ENCODE measurements around the gene SLC5A4. TPM values are rescaled to one million over a fixed set of nuclear protein-coding genes. Genes with fewer than 3 reads are reported as not detected.
A peak's percentile ranks its signal among the peaks of the same experiment; 100 is the strongest.
"Not testable (repeated sequence)": the region's sequence is repeated elsewhere in the genome, so short reads cannot be mapped to it uniquely, and the experiment has no call there.

Gene SLC5A4
- total RNA-seq, result not detected

GRCh38 chr22:32255217-32255616 lies at the start of gene SLC5A4:
TSS of gene SLC5A4 (minus strand) at chr22:32255347. CDS start at chr22:32255329, 18 bp downstream.
- Mint-ChIP-seq H3K4me1 (peaks cover 6% of the 10 kb centered on the region), H3K27me3 (peaks cover 46% of the 10 kb centered on the region), H3K36me3 (ENCODE audit: low read depth) (no peaks in the 10 kb centered on the region), H3K27ac (no peak within 1 kb of the TSS), H3K4me3 (no peak within 1 kb of the TSS), H3K9me3 (no peaks in the 10 kb centered on the region)
- no peak for DNase-seq
- ChIA-PET CTCF (no interaction called here), POLR2A (no interaction called here)

- H3K27me3 Mint-ChIP-seq, result peaks cover 20% of the 10 kb centered on the region
- H3K4me3 Mint-ChIP-seq; H3K27ac Mint-ChIP-seq; H3K9me3 Mint-ChIP-seq; CTCF ChIA-PET; POLR2A ChIA-PET; DNase-seq; H3K36me3 Mint-ChIP-seq (ENCODE audit: low read depth); H3K4me1 Mint-ChIP-seq: not testable (repeated sequence)
Observed at GRCh38 chr22:32293921-32294320, 38.8 kb upstream of the SLC5A4 start.

- no peak overlapping the region for H3K27ac Mint-ChIP-seq
- no peaks in the 10 kb centered on the region for H3K36me3 Mint-ChIP-seq (ENCODE audit: low read depth)
- no peak for DNase-seq
Observed at GRCh38 chr22:32286290-32286840, 31.2 kb upstream of the SLC5A4 start.

GRCh38 chr22:32281072-32281471 lies 25.9 kb upstream of the SLC5A4 start:
- Mint-ChIP-seq H3K4me3 (no peak overlapping the region), H3K36me3 (ENCODE audit: low read depth) (no peaks in the 10 kb centered on the region), H3K4me1 (no peaks in the 10 kb centered on the region), H3K27ac (no peak overlapping the region), H3K9me3 (no peaks in the 10 kb centered on the region), H3K27me3 (peaks cover 10% of the 10 kb centered on the region)
- POLR2A ChIA-PET, result no interaction called here
- CTCF ChIA-PET, result no interaction called here
- no peak for DNase-seq

More at GRCh38 chr22:32286290-32286840, 31.2 kb upstream of the SLC5A4 start:
- ChIA-PET POLR2A (no interaction called here), CTCF (no interaction called here)
- no peaks in the 10 kb centered on the region for H3K9me3 Mint-ChIP-seq
- H3K4me1 Mint-ChIP-seq, result no peaks in the 10 kb centered on the region
- H3K27me3 Mint-ChIP-seq, result peaks cover 24% of the 10 kb centered on the region
- no peak overlapping the region for H3K4me3 Mint-ChIP-seq

GRCh38 chr22:32275353-32275752 lies 20.2 kb upstream of the SLC5A4 start:
- H3K27ac Mint-ChIP-seq; H3K27me3 Mint-ChIP-seq; H3K36me3 Mint-ChIP-seq (ENCODE audit: low read depth); POLR2A ChIA-PET; H3K9me3 Mint-ChIP-seq; CTCF ChIA-PET; H3K4me3 Mint-ChIP-seq; H3K4me1 Mint-ChIP-seq; DNase-seq: not testable (repeated sequence)

- CTCF ChIA-PET, result no interaction called here
- Mint-ChIP-seq H3K27me3 (no peaks in the 10 kb centered on the region), H3K9me3 (no peaks in the 10 kb centered on the region), H3K4me3 (no peak overlapping the region), H3K4me1 (peaks cover 2% of the 10 kb centered on the region), H3K36me3 (ENCODE audit: low read depth) (no peaks in the 10 kb centered on the region), H3K27ac (no peak overlapping the region)
- POLR2A ChIA-PET, result no interaction called here
- DNase-seq, result no peak
Observed at GRCh38 chr22:32271389-32271788, 16.2 kb upstream of the SLC5A4 start.

- Mint-ChIP-seq H3K27me3 (no peaks in the 10 kb centered on the region), H3K36me3 (ENCODE audit: low read depth) (no peaks in the 10 kb centered on the region), H3K9me3 (no peaks in the 10 kb centered on the region), H3K27ac (no peak overlapping the region), H3K4me1 (peaks cover 6% of the 10 kb centered on the region), H3K4me3 (no peak overlapping the region)
- POLR2A ChIA-PET, result no interaction called here
- CTCF ChIA-PET, result no interaction called here
- DNase-seq, result no peak
Observed at GRCh38 chr22:32270641-32271369, 15.7 kb upstream of the SLC5A4 start.

GRCh38 chr22:32269316-32269715 lies 14.2 kb upstream of the SLC5A4 start:
- H3K27me3 Mint-ChIP-seq, result no peaks in the 10 kb centered on the region
- no peak overlapping the region for H3K4me3 Mint-ChIP-seq
- no peaks in the 10 kb centered on the region for H3K36me3 Mint-ChIP-seq (ENCODE audit: low read depth)
- POLR2A ChIA-PET, result no interaction called here
- DNase-seq, result no peak
- H3K27ac Mint-ChIP-seq, result no peak overlapping the region
- H3K9me3 Mint-ChIP-seq, result no peaks in the 10 kb centered on the region
- CTCF ChIA-PET, result no interaction called here
- peaks cover 6% of the 10 kb centered on the region for H3K4me1 Mint-ChIP-seq

GRCh38 chr22:32267011-32267410 lies 11.9 kb upstream of the SLC5A4 start:
- H3K27ac Mint-ChIP-seq, result no peak overlapping the region
- H3K9me3 Mint-ChIP-seq, result no peaks in the 10 kb centered on the region
- H3K4me3 Mint-ChIP-seq, result no peak overlapping the region
- no peak for DNase-seq
- POLR2A ChIA-PET, result no interaction called here
- CTCF ChIA-PET, result interaction anchor here (1.4 to 3.0 kb wide), 3 partner anchors 10 to 296 kb away, joined by 3 to 11 read pairs (median 3); no protein-coding TSS in a partner anchor
- peaks cover 6% of the 10 kb centered on the region for H3K4me1 Mint-ChIP-seq
- H3K36me3 Mint-ChIP-seq (ENCODE audit: low read depth), result no peaks in the 10 kb centered on the region
- H3K27me3 Mint-ChIP-seq, result no peaks in the 10 kb centered on the region

- Mint-ChIP-seq H3K4me1 (peaks cover 6% of the 10 kb centered on the region), H3K9me3 (no peaks in the 10 kb centered on the region), H3K4me3 (no peak overlapping the region), H3K27ac (no peak overlapping the region), H3K27me3 (no peaks in the 10 kb centered on the region), H3K36me3 (ENCODE audit: low read depth) (no peaks in the 10 kb centered on the region)
- POLR2A ChIA-PET, result no interaction called here
- DNase-seq, result peak; percentile 80
- CTCF ChIA-PET, result interaction anchor here (0.8 to 3.0 kb wide), 5 partner anchors 125 to 295 kb away, joined by 3 to 11 read pairs (median 3); no protein-coding TSS in a partner anchor
Observed at GRCh38 chr22:32265882-32266767, 11.0 kb upstream of the SLC5A4 start.

GRCh38 chr22:32263678-32264077 lies 8.5 kb upstream of the SLC5A4 start:
- DNase-seq; H3K4me1 Mint-ChIP-seq; H3K36me3 Mint-ChIP-seq (ENCODE audit: low read depth); H3K27me3 Mint-ChIP-seq; H3K27ac Mint-ChIP-seq; POLR2A ChIA-PET; CTCF ChIA-PET; H3K9me3 Mint-ChIP-seq; H3K4me3 Mint-ChIP-seq: not testable (repeated sequence)

- no peak overlapping the region for H3K4me3 Mint-ChIP-seq
- ChIA-PET POLR2A (no interaction called here), CTCF (no interaction called here)
- peaks cover 3% of the 10 kb centered on the region for H3K4me1 Mint-ChIP-seq
- no peak overlapping the region for H3K27ac Mint-ChIP-seq
- no peaks in the 10 kb centered on the region for H3K36me3 Mint-ChIP-seq (ENCODE audit: low read depth)
- no peak for DNase-seq
- H3K27me3 Mint-ChIP-seq, result peaks cover 21% of the 10 kb centered on the region
- H3K9me3 Mint-ChIP-seq, result no peaks in the 10 kb centered on the region
Observed at GRCh38 chr22:32261306-32261705, 6.2 kb upstream of the SLC5A4 start.

GRCh38 chr22:32258791-32259190 lies 3.6 kb upstream of the SLC5A4 start:
- no peak overlapping the region for H3K4me3 Mint-ChIP-seq
- H3K36me3 Mint-ChIP-seq (ENCODE audit: low read depth), result no peaks in the 10 kb centered on the region
- H3K4me1 Mint-ChIP-seq, result peaks cover 6% of the 10 kb centered on the region
- CTCF ChIA-PET, result no interaction called here
- POLR2A ChIA-PET, result no interaction called here
- H3K27me3 Mint-ChIP-seq, result peaks cover 31% of the 10 kb centered on the region
- no peaks in the 10 kb centered on the region for H3K9me3 Mint-ChIP-seq
- H3K27ac Mint-ChIP-seq, result no peak overlapping the region
- no peak for DNase-seq
